Myocyte (in vitro differentiated cells): ENCODE data around the gene RNU1-4. TPM values are rescaled to one million over a fixed set of nuclear protein-coding genes. Genes with fewer than 3 reads are reported as not detected.
"Not testable (repeated sequence)": the region's sequence is repeated elsewhere in the genome, so short reads cannot be mapped to it uniquely, and the experiment has no call there.

Source experiments
- DNase-seq: peaks from one replicate; pipeline ENCODE4 v3.0.0-alpha.2; 2012; ENCODE audit warnings: low read depth
- total RNA-seq: library from RNA; depleted of rRNA; stranded (reverse); fragments of >200 nt; gene quantifications from 2 replicates; pipeline ENCODE4 v1.2.3, GENCODE V29; 2014

RNU1-4 gene
- total RNA-seq, 1 donor from 2014 or later, result not detected

DNA sequence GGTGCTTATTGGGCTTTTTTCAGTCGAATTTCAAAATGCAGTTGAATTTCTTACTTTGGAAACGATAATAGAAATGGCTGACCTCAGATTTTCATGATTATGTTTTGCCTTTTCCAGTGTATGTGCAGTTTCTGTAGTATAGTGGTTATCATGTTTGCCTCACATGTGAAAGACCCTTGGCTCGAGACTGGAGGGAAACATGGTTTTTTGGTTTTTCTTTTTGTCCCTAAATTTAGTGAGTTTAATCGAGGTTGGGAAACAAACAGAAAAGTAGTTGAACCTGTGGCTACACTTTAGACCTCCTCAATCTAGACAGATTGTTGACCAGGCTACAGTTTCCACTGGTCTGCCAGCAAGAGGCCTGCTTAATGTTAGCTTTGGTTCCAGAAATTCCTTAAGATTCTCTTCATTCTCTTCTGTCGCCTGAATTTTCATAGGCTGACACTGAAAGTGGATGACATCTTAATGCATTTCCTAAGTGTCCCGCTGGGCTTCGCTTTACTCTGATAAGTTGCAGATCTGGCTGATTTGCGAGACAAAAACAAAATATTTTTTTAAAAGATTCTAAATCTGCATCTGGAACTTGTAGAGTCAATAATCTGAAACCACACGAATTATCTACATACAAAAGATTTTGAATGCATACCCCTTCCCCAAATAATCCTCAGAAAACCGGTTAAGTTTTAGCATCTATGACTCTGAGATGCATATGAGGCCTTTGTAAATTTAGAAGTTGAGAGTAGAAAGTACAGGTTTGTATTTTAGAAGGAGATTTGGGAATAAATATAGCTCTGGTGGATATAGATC, 14.7 kb upstream of the RNU1-4 start:
- not testable (repeated sequence) for DNase-seq

DNA sequence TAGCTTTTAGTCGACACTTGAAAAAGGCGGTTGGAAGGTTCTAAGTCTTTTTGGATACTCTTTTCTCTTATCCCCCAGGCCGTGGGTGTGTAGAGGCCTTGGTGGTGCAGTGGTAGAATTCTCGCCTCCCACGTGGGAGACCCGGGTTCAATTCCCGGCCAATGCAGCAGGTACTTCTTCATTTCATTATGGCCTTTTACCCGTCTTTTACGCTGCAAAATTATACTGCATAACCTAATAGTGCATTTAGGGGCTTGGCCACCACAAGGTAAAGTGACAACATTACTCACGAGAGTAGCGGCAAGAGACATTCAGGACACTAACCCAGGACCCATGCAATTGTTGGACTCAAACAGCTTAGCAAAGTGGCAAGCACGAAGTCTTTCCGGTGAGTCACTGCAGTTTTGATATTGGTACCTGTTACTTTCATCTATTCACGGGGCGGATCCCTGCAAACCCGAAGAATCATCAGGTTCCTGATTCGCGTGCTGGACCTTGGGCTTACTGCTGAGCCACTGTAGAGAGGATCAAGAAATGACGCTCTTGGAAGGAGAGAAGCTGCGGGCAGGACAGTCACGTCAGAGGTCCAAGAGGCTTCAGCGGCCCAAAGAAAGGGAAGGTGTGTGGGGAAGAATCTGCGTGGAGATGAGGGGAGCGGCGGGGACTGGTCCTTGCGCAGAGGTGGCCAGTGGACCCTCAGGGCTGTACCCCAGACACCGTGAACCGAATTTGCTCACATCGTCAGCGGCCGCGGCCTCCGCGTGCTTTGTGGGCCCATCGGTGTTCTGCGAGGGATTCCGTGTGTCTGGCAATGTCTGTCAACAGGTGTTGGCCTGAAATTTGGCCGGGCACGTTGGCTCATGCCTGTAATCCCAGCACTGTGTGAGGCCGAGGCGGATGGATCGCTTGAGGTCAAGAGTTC, 12.9 kb upstream of the RNU1-4 start:
- no peak for DNase-seq

DNA sequence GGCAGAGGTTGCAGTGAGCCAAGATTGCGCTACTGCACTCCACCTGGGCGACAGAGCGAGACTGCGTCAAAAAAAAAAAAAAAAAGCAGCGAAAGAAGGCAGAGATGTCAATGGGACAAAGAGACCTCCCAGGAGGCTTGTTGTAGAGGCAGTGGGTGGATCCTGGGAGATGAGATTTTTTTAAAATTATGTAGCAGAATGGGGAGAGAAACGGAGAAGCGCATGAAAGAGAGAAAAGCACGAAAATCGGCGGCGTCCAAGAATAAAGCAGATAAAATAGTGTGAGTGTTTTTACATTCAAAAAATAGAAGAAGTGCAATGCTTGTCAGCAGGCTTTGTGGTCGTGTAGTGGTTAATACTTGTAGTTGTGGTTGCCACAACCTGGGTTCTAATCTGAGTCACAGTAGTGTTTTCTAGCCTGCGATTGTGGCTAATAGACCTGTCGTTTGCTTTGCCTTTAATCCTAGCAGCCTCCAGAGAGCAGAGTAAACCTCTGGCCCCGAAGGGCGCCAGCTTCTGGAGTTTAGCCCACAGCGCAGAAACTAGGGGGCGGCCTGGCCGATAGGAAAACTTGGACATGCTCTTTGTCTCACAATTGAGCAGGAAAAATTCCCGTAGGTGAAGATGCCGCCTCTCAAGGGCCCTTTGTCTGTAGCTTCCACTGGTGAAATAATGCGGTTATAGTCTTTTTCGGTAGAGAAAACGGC, 11.9 kb upstream of the RNU1-4 start:
- not testable (repeated sequence) for DNase-seq

DNA sequence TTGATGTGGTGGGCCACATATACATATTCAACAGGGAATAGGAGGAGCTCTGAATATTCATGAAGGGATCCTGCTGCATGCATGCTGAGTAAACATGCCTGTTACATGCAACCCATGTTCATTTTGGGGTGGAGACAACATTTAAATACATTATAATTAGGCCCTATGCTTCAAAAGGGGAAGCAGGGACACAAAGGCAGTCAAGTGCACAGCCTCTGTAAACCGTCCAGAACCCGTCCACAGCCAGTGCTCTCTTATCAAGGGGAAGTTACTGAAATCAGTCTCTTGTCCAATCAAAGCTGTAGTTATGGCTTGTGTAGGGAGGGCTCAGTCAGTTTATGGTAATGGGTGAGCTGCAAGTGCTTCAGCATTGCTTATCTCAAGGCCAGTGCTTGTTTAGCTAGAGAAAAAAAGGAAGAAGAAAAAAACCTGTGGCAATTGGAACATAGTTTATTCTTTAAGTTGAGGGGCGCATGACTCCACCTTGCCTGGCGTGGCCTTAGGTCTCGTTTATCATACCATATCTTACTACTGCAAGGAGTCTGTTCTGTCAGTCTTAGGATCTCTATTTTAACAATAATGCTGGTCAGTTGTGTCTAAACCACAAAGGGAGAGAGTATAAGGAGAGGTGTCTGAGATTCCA, 7.9 kb upstream of the RNU1-4 start:
- DNase-seq, result not testable (repeated sequence)

DNA sequence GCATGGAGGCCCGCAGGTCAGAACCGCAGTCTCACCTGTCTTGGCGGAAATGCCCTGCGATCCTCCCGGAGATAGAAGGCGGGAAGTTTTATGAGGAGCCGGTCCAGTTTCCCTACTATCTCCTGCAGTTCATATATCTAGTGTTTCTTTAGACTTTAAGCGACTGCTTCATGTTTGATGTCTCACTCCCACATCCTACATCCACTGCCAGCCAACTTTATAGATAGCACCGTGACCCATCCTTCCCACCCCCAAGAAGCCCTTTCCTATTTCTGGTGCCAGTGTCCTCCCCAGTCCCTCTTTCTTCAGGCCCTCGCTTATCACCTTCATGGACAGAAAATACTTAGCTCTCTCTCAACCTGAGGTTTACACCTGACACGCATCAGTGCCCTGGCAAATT, 914 bp downstream of the RNU1-4 start:
- not testable (repeated sequence) for DNase-seq

DNA sequence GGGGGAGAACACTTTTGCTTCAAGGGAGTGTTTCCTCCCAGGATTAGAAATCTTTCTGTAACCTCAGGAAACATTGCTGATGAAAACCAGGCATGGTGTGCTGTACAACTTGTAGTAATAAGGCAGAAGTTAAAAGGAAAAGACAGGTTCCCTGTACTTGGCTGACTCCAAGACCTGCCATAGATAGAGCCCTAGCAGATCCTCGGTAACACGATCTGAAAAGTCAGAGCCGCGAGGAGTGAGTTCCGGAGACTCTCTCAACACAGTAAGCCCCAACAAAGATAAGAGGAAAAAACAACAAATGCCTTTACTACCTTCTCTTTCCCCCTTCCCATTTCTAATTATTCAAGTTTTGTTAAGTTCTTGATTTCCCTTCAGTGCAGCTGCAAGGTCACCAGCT, 7.3 kb downstream of the RNU1-4 start:
- DNase-seq, result not testable (repeated sequence)

DNA sequence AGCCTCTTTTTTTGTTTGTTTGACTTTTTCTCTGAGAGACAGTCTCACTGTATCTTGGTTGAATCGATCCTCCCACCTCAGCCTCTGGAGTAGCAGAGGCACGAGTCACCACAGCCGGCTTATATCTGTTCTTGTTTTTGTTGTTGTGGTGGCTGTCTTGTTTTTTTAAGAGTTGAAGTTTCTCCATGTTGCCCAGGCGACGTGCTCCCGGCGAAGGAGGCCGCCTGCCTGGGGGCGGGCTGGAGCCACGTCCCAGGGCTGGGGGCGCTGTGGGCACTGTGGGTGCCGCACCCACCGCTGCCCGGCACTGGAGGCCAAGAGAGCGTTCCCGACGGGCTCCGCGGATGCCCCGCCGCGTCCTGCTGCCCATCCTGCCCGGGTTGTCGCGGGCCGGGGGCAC, 8.4 kb downstream of the RNU1-4 start:
- DNase-seq, result not testable (repeated sequence)

DNA sequence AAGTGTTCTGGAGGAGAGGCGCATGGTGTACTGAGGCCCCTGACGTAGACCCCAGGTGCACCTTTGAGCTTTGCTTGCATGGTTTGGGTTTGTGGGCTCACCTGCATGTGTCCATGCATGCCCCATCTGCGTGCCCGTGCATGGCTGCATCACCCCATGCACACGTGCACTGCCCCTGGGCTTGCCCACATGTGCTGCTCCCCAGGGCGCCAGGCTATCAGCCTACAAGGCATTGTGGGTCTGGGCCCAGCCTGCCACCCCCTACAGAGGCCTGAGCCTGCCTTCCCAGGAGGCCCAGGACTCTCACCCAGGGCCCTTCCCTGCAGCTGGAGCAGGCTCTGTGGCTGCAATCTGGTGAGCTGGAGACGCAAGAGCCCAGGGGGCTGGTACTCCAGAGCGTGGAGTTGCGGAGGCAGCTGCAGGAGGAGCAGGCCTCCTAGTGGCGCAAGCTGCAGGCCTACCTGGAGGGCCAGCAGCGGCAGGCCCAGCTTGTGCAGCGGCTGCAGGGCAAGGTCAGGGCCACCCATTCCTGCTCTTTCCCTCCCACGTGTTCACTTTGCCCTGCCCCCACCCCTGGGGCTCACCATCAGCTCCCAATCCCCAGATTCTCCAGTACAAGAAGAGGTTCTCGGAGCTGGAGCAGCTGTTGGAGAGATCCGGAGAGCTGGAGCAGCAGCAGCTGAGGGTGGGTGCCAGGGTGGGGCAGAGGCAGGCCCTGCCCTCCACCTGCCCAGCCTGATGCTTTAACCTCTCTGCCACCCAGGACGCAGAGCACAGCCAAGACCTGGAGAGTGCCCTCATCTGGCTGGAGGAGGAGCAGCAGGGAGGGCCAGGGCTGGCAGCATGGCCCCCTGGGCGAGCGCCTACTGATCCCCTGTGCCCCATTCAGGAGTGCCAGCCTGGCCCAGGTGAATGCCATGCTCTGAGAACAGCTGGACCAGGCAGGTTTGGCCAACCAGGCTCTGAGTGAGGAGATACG, 9.9 kb downstream of the RNU1-4 start:
- DNase-seq, result not testable (repeated sequence)

DNA sequence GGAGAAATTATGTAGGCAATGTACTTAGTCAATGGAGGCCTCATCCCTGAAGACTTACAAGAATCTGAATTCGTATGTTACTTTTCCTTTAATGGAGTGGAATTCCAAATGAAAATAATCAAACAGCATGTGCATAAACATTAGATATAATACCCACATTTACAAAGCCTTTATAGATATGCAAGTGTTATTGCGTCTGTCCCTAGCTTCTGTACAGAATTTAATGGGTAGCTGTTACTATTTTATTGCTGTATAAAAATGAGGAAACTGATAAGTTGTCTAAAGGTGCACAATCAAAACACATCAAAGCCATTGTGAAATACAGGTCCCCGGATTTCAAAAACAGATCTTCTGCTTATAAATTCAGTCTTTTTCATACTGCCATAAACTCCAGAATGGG, 12.5 kb downstream of the RNU1-4 start:
- not testable (repeated sequence) for DNase-seq

DNA sequence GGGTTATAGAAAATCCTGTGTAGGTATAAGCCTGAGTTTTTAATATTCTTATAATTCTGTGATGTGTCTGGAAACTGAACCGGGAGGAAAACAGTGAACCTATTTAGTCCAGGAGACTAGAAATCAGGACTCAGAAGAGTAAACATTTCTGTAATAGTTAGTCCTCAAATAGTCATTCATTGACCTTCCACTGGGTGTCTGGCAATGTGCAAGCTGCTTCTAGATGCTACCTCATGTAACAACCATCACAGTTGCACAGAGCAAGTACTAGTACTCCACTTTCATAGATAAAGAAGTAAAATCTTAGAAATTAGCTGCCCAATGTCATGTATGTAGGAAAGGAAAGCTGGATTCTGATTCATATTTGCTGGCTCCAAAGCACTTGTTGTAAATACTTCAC, 15.1 kb downstream of the RNU1-4 start:
- not testable (repeated sequence) for DNase-seq

DNA sequence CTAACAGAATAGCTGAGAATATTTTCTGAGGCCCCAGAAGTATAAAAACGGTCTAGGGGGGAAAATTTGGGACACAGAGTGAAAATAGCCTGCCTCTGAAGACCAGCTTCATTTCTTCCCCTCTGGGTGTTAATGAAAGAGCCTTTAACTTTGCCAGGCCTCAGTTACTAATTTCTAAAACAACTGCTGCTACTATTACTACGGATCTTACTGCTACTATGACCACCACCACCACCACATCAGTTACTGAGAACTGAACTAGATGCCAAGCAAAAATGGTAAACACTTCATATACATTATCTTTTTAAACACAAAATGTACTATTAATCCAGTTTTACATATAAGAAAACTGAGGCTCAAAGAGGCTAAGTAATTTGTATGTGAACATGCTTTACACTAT, 15.6 kb downstream of the RNU1-4 start:
- DNase-seq, result not testable (repeated sequence)

DNA sequence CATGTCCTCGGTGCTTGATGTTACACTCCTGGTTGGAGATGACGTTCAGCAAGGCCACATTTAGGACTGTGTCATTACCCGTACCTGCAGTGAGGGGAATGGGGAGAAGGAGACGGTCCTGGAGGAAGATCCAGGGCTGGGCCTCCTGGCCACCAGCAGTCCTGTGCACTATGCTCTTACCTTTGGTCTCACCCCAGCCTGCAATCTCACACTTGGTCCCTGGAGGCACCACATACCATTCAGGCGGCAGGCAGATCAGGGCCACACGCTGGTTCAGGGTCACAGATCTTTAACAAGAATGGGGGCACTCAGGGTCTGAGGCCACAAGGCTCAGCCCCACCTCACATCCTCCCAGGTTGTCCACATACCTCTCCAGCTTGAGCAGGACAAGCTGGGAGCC, 17.3 kb downstream of the RNU1-4 start:
- not testable (repeated sequence) for DNase-seq

DNA sequence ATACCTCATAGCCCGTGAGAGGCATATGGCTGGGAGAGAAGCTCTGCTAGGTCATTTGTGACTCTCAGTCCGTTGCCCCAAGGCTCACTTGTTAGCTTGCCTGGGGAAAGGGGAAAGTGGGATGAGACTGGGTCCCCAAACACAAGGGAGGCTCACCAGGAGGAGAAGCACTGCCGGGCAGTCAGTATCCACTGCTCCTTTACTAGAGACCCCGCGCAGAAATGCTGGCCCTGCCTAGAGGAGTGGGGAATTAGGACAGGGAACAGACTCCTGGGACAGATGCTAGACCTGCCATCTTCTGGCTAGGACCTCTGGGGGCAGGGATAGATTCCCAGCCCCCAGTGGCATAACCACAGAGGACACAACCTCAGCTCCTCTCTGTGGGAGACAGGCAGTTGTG, 17.7 kb downstream of the RNU1-4 start:
- not testable (repeated sequence) for DNase-seq

DNA sequence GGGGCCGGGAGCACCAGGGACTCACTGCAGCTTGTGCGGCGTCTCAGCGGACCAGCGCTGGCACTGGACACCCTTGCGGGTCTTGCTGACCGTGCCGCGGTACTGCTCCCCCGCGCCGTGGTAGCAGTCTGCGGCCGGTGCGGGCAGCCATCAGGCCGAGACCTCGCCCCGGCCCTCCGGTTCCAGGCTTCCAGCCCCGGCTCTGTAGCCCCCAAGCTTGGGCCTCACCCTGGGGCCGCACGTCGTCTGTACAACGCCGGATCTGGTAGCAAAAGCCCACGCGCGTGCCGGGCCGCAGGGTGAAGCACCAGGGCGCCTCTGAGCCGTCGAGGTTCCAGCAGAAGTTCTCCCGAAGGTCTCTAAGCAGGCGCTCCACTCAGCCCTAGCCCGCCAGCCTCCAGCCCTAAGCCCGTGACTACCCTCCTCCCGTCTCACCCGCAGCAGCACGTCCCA, 18.8 kb downstream of the RNU1-4 start:
- DNase-seq, result not testable (repeated sequence)

DNA sequence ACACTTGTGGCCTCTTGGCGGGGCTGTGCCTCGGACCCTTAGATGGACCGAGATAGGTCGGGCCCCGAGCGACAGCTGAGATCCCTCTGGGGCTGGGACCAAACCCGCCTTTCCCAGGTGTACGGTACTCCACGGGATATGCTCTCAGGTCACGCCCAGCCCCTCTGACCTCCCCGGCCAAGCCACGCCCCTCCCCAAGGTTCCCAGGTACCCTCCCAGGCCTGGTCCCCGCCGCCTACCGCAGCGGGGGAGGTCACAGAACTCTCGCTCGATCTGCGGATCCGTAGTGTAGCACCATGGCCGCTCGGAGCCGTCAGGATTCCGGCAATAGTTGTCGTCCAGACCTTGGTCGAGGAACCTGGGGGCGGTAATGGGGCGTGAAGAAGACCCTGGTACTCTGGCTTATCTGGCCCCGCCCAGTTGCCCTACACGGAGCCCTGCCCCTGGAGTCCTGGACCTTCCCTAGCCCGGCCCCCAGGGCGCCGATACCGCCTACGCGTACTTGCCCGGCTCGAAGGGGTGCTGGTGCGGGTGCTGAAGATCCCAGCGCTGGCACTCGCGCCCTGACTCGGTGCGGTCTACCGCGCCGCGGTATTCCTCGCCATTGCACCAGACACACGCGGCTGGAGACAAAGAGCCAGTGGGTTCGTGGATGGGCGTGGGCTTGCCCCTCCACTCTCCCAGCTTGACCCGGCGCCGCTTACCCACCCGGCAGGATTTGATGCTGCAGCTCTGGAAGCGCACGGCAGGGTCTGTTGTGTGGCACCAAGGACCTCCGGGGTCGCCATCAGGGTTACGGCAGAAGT, 19.5 kb downstream of the RNU1-4 start:
- DNase-seq, result not testable (repeated sequence)

DNA sequence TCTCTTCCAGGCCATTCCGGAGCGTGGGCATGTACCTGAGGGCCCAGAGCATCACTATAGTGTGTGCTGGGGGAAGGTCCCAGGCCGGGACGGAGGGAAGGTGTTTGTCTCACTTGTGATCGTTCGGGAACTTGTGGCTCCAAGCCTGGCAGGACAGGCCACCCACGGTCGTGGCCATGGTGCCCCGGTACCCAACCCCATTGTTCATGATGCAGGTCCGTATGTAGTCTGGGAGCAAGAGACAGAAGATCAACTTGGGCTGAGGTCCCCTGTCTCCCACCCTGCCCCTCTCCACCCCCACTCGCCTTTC, 20.1 kb downstream of the RNU1-4 start:
- not testable (repeated sequence) for DNase-seq

DNA sequence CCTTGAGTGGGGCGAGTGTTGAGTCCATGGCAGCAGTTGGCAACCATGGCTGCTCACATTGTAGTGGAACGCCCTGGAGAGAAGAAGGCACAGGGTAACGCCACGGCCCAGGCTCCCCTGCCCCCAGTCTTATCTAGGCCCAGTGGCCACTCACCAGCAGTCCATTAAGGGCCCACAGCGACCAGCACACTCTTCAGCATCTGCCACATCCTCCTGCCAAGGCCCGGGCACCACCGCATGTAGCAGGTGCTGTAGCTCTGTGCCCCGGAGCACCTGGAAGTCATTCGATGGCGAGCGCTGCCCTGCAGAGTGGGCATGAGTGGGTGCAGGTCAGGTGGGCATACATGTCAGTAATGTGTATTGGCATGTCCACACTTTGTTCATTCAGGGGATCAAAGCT, 20.5 kb downstream of the RNU1-4 start:
- DNase-seq, result not testable (repeated sequence)

DNA sequence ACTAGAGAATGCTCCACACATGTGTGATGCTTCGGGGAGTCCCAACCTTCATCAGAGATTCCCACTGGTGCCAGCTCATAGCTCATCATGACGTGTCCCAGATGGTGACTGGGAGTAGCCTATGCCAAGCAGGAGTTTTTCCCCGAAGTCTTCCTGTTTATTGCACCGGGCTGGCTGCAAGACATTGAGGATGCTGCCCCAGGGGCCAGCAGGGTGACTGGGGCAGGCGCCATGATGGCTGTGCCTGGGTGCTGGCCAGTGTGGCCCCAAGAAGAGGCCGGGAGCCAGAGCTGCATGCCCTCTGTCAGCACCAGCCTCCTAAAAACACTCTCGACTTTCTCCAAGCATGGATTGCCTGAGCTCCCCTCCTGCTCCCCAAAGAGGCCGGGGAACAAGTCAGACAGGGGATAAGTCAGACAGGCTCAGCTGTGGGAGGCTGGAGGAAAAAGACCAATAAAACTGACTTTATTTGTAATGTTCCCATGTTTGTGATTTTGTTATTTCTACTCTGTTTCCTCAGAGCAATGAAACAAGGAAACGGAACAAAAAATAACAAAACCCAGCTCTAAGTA, 24.0 kb downstream of the RNU1-4 start:
- not testable (repeated sequence) for DNase-seq
